Sigmoid colon (tissue), 7 donors: ENCODE measurements around the gene GLDC. TPM values are rescaled to one million over a fixed set of nuclear protein-coding genes. Genes with fewer than 3 reads are reported as not detected.

Experiments used
- DNase-seq: peaks from one replicate; pipeline ENCODE4 v3.0.0-alpha.2; 2019
- H3K27ac ChIP-seq, 4 donors: fragments of 200-600 bp; sonication (generic); one replicate each; pipeline ENCODE4 v1.5.1; 2016 to 2019; ENCODE audit warnings: mild to moderate bottlenecking in 1 of 4
- H3K27me3 ChIP-seq, 3 donors: fragments of 200-600 bp; sonication (generic); one replicate each; pipeline ENCODE4 v1.5.1; 2019; ENCODE audit warnings: mild to moderate bottlenecking in 1 of 3
- H3K36me3 ChIP-seq, 4 donors: fragments of 200-600 bp; sonication (generic); one replicate each; pipeline ENCODE4 v1.5.1; 2016 to 2019
- H3K4me1 ChIP-seq, 4 donors: fragments of 200-600 bp; sonication (generic); one replicate each; pipeline ENCODE4 v1.5.1; 2017 to 2019
- H3K4me3 ChIP-seq, 4 donors: fragments of 200-600 bp; sonication (generic); one replicate each; pipeline ENCODE4 v1.5.1; 2017 to 2019; ENCODE audit warnings: mild to moderate bottlenecking in 2 of 4, moderate library complexity in 1 of 4
- H3K9me3 ChIP-seq, 4 donors: fragments of 200-600 bp in 3 of 4; sonication (generic) in 3 of 4; one replicate each; pipeline versions ENCODE4 v1.5.1 to v1.6.1; 2013 to 2019
- EP300 ChIP-seq, 4 donors: sonication (generic); formaldehyde crosslinking; IDR thresholded peaks; one replicate each; pipeline ENCODE4 v1.6.1; 2017; ENCODE audit warnings: antibody characterized with exemption in 4 of 4
- POLR2A ChIP-seq, 2 donors: fragments of 450-650 bp; IDR thresholded peaks; one replicate each; pipeline ENCODE4 v1.6.1; 2016; ENCODE audit warnings: antibody characterized with exemption in 2 of 2, mild to moderate bottlenecking in 2 of 2, moderate library complexity in 2 of 2
- POLR2AphosphoS5 ChIP-seq, 4 donors: sonication (generic); formaldehyde crosslinking; IDR thresholded peaks; one replicate each; pipeline ENCODE4 v1.6.1; 2017; ENCODE audit warnings: antibody characterized with exemption in 4 of 4
- WGBS, 2 donors: extraction: QIAGEN DNeasy Blood & Tissue Kit; methylation state at CpG; one replicate each; pipeline ENCODE4 v1.1.7; 2013; 5-methylcytosine and 5-hydroxymethylcytosine counted together
- intact Hi-C: fragments of 100-400 bp; cut with DNase I; formaldehyde crosslinking; loops from one replicate; pipeline ENCODE4 v1.15.1; 2023
- polyA plus RNA-seq, 3 donors: library from polyadenylated mRNA; stranded (reverse); fragments of 200-250 nt; gene quantifications; one replicate each; pipeline ENCODE4 v1.2.3, GENCODE V29; 2013
- total RNA-seq, 4 donors: library from RNA; depleted of rRNA; stranded (reverse); fragments of >200 nt; gene quantifications; one replicate each; pipeline ENCODE4 v1.1.0, GENCODE V29; 2016
- TF ChIP-seq, protein P1 (sequence below), 4 experiments: fragments of 450-650 bp in 3 of 4; fragments of 200-600 bp in 1 of 4; IDR thresholded peaks; one replicate each; pipeline ENCODE4 v1.5.1; 2016 to 2019; ENCODE audit warnings: antibody characterized with exemption in 4 of 4, mild to moderate bottlenecking in 3 of 4, moderate library complexity in 2 of 4
- donor health status: healthy with polysubstance abuse.
- donor health status: Bipolar disorder and iron deficiency.
- donor health status: healthy.

Gene GLDC
- total and polyA plus RNA-seq, 7 donors: 0.51 to 1.8 (median 1.2) TPM; not detected in 4

DNA sequence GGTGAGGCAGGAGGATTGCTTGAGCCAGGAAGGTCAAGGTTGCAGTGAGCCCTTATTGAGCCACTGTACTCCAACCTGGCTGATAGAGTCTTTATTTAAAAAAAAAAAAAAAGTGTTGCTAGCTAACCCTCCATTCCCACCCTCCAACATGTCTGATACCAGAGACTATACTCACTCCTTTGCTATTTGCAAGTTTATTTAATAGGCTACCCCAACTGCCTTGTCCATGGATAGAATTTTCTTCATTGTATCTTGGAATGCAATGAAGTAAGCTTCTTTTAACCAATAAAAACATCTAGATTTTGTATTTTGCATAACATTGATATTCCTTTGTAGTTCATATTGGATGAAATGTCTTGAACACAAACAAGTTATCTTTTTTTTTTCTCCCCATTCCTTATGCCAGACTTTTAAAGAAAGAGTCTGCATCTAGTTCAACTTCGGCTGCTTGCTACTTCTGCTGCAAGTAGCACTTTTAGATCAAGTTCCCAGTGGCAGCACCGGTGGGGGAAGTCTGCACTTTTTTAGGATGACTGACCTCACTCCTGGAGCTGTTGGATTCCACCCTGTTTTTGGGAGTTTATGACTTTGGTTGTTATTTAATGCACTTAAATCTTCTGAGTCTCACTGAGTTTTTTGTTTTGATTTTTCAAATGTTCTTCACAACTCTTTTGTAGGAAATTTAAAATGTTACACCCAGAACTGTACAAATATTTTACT, 120.0 kb downstream of the GLDC start:
- Histone ChIP-seq H3K27ac (no peak overlapping the region), H3K9me3 (peaks cover 0 to 9% (median 0%) of the 10 kb centered on the region in 4 donors), H3K4me3 (no peak overlapping the region), H3K27me3 (no peaks in the 10 kb centered on the region), H3K36me3 (no peaks in the 10 kb centered on the region), H3K4me1 (no peaks in the 10 kb centered on the region)
- TF ChIP-seq, protein P1, sequence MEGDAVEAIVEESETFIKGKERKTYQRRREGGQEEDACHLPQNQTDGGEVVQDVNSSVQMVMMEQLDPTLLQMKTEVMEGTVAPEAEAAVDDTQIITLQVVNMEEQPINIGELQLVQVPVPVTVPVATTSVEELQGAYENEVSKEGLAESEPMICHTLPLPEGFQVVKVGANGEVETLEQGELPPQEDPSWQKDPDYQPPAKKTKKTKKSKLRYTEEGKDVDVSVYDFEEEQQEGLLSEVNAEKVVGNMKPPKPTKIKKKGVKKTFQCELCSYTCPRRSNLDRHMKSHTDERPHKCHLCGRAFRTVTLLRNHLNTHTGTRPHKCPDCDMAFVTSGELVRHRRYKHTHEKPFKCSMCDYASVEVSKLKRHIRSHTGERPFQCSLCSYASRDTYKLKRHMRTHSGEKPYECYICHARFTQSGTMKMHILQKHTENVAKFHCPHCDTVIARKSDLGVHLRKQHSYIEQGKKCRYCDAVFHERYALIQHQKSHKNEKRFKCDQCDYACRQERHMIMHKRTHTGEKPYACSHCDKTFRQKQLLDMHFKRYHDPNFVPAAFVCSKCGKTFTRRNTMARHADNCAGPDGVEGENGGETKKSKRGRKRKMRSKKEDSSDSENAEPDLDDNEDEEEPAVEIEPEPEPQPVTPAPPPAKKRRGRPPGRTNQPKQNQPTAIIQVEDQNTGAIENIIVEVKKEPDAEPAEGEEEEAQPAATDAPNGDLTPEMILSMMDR (IDR thresholded peaks at IDR 0.05): no peak
- TF ChIP-seq POLR2AphosphoS5 (IDR thresholded peaks at IDR 0.05) (no peak), POLR2A (IDR thresholded peaks at IDR 0.05) (no peak), EP300 (IDR thresholded peaks at IDR 0.05) (no peak)
- no peak for DNase-seq
- WGBS, 2 donors: 73 to 78% methylated on average over 2 of the region's 2 CpGs
- intact Hi-C loops: no loop called here

- H3K27ac ChIP-seq: no peak overlapping the region
- H3K4me3 ChIP-seq: no peak overlapping the region
- H3K9me3 ChIP-seq: peaks cover 0 to 9% (median 0%) of the 10 kb centered on the region in 4 donors
- H3K4me1 ChIP-seq: no peaks in the 10 kb centered on the region
- TF ChIP-seq POLR2AphosphoS5 (IDR thresholded peaks at IDR 0.05) (no peak), POLR2A (IDR thresholded peaks at IDR 0.05) (no peak), EP300 (IDR thresholded peaks at IDR 0.05) (no peak)
- TF ChIP-seq, protein P1 (IDR thresholded peaks at IDR 0.05): no peak
- no peak for DNase-seq
- H3K27me3 ChIP-seq: no peaks in the 10 kb centered on the region
- intact Hi-C loops: no loop called here
- no peaks in the 10 kb centered on the region for H3K36me3 ChIP-seq
- WGBS, 2 donors: 97% methylated on average over 4 of the region's 4 CpGs
Observed at GRCh38 chr9:6522263-6522662, 123.3 kb downstream of the GLDC start.

DNA sequence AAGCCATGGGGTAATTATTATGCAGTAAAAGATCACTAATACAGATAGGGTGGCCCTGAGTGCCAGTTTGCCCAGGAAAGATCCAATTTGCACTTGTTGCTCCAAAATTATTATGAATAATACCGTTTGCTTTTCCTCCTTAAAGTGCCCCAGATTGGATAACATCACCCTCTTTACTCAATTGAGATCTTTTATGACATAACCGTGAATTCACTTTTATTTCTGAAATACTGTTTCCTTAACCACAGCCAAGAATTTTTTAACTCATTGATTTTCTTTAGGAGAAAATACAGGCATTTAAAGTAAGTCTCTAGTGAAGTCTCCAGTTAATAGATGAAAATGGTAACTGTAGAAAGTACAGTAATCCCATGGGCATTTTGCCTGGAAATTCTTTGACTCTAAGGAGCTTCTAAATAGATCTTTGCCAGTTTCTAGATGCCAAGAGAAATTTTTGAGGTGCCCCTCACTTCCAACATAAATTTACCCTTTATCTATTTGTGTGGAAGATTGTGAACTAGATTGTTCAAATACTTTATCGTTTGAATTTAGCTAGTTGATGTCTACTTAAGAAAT, 133.4 kb downstream of the GLDC start:
- Histone ChIP-seq H3K27me3 (no peaks in the 10 kb centered on the region), H3K4me1 (no peaks in the 10 kb centered on the region), H3K27ac (no peak overlapping the region), H3K9me3 (no peaks in the 10 kb centered on the region), H3K36me3 (peaks cover 0 to 8% (median 2%) of the 10 kb centered on the region in 4 donors), H3K4me3 (no peak overlapping the region)
- TF ChIP-seq, protein P1 (IDR thresholded peaks at IDR 0.05): no peak
- TF ChIP-seq POLR2AphosphoS5 (IDR thresholded peaks at IDR 0.05) (no peak), EP300 (IDR thresholded peaks at IDR 0.05) (no peak), POLR2A (IDR thresholded peaks at IDR 0.05) (no peak)
- no peak for DNase-seq
- WGBS, 2 donors: 64 to 77% methylated on average over 3 of the region's 3 CpGs
- intact Hi-C loops: no loop called here

DNA sequence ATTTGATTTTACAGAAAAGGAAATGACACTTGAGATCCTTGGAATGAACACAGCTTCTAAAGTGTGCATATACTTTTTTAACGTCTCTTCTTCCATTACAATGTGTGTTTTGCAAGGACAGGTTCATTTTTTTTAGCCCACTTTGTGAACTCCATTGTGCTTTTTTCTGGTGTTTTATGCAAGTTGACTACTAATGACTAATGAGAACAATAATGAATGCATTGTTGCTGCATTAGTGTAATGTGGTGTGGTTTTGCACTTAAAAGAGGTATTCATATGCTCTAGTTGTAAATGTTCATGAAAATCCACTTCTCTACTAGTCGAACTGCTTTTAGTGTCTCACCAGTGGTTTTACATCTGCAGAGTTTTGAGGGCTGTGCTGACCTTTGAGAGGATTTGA, 139.0 kb downstream of the GLDC start:
- no peak for DNase-seq
- intact Hi-C loops: loop anchor here (10.0 kb wide), 1 partner anchor 92 kb away; the partner anchor contains the start of gene UHRF2
- WGBS, 2 donors: 88 to 92% methylated on average over 2 of the region's 2 CpGs

More for the DNA sequence above, 139.0 kb downstream of the GLDC start:
- Histone ChIP-seq H3K27ac (peak overlapping the region in 1 of 4 donors; percentile 43), H3K36me3 (peaks cover 0 to 58% (median 2%) of the 10 kb centered on the region in 4 donors), H3K9me3 (no peaks in the 10 kb centered on the region), H3K4me1 (peaks cover 0 to 30% (median 9%) of the 10 kb centered on the region in 4 donors), H3K4me3 (no peak overlapping the region), H3K27me3 (no peaks in the 10 kb centered on the region)
- TF ChIP-seq EP300 (IDR thresholded peaks at IDR 0.05): no peak
- no peak for TF ChIP-seq POLR2A (IDR thresholded peaks at IDR 0.05)
- TF ChIP-seq, protein P1 (IDR thresholded peaks at IDR 0.05): no peak
- TF ChIP-seq POLR2AphosphoS5 (IDR thresholded peaks at IDR 0.05): no peak
